GM19238 (cell line): Measurements from ENCODE around the gene MUC5AC.

Source experiments
- DNase-seq: peaks from one replicate; pipeline ENCODE4 v3.0.0; 2011; ENCODE audit warnings: low spot score; ENCODE audit not compliant: insufficient read length

MUC5AC gene

DNA sequence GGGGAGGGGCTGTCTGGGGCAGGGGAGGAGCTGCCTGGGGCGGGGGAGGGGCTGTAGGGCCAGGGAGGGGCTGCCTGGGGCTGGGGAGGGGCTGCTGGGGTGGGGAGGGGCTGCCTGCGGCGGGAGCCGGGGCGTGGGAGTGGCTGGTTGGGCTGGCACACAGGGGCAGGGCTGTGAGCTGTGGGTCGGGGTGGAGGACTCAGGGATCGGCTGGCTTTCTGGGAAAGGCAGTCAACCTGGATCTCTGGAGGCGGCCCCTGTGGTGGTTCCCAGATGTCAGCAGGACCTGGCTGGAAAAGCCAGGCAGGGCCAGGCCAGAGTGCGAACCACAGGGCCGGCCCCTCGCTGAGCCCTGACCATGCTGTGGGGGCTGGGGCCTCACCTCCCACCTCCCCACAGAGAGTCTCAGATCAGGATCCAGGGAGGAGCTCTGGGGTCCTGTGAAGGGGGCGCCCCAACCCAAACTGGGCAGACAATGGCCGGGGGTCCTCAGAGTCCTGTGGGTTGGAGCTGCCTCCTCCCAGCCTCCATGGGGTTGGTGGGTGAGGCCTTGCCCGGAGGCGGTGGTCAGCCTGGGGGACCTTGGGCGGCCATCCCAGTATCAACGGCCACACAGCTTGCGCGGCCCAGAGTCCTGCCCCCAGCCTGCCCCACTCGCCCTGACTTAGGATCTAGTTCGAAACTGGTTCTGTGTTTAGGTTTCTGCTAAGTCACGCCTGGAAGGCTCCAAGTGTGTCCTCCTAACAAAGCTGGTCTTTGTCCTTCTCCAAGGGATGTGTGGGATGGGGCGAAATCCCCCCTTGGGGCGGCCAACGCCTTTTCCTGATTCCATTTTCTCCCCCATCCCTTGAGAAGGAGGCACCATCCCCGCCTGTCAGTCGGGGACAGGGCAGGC lies 67.0 kb downstream of the MUC5AC start:
- no peak for DNase-seq

DNA sequence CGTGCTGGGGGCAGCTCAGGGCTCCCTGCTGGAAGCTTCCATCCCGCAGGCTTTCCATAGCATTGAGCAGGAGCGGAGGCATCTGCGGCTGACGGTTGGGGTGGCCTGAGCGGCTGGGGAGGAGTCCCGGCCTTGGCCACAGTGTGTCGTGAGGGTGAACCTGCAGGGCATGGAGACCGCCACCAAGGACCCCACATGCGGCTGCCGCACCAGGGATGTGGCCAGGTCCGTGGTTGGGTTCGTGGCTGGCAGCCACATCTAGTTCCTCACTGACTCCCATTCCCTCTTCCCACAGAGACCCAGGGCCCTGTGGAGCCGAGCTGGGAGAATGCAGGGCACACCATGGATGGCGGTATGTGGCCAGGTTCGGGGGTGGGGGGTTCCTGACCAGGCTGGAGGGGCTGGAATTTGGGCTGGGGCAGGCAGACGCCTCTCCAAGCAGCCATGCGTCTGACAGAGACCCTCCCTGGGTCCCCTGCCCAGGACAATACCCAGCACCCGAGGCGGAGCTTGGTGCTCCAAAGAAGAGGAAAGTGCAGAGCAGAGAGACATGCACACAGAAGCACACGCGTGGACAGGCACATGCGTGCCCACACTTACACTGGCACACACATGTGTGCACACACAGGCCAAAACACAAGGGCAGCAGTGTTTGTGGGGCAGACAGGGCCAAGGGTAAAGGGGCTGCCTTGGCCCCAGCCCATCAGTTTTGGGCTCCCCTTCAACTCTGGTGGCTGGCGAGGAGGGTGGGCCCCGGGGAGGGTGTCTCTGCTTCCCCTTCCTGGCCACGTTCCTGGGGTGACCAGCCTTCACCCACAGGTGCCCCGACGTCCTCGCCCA lies 67.9 kb downstream of the MUC5AC start:
- DNase-seq, result no peak

DNA sequence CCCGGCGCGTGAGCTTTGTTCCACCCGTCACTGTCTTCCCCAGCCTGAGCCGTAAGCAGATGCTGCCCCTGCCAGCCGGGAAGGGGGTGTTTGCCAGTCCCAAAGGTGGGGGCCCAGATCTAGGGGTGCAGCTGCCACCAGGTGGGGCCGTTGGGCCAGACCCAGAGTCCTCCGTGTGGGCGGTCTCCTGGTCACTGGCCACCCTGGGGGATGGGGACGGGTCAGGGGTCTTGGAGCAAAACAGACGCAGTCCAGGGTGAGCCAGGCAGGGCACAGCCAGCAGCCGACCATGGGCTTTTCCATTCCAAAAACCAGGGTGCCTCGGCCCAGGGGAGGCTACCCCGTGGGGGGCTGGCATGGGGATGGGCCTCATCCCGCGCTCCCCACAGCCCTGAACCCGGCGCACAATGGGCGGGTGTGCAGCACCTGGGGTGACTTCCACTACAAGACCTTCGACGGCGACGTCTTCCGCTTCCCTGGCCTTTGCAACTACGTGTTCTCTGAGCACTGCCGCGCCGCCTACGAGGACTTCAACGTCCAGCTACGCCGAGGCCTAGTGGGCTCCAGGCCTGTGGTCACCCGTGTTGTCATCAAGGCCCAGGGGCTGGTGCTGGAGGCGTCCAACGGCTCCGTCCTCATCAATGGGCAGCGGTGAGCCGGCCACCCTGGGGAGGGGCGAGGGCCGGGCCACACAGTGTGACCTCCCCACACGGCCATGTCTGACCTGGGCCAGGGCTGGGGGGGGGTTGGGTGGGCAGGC lies 68.7 kb downstream of the MUC5AC start:
- no peak for DNase-seq

DNA sequence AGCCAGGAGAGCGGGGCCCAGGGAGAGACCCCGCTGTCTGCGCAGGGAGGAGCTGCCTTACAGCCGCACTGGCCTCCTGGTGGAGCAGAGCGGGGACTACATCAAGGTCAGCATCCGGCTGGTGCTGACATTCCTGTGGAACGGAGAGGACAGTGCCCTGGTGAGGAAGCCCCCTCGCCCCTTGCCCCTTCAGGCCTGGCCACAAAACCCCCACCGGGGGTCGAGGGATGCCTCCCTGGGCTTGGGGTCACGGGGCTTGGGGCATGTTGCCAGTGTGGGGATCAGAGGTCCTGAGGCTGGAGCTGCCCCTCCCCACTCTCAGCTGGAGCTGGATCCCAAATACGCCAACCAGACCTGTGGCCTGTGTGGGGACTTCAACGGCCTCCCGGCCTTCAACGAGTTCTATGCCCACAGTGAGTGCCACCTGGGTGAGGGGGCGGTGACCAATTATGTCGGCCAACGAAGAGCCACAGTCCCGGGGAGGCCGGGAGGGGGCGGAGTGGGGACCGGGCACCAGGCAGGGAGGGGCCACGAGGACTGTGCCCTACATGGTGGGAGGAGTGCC lies 69.3 kb downstream of the MUC5AC start:
- no peak for DNase-seq

DNA sequence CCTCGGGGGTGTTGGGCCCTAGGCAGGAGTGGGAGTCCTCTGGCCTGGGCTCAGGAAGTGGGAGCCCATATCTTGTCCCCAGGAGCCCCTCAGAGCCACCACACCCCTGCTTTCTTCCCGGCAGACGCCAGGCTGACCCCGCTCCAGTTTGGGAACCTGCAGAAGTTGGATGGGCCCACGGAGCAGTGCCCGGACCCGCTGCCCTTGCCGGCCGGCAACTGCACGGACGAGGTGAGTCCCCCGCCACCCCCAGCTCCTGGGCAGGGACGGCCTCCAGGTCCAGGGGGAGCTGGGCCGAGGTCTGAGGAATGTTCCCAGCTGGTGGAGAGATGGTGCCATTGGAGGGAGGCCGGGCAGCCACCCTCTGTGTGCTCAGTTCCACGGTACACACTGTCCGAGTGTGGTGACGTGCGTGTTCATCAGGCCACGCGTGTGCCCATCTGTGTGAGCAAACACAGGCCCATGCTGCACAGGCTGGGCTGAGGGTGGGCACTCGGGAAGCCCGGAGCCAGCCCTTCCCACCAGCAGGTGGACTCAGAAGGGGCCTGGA lies 69.9 kb downstream of the MUC5AC start:
- DNase-seq, result no peak

DNA sequence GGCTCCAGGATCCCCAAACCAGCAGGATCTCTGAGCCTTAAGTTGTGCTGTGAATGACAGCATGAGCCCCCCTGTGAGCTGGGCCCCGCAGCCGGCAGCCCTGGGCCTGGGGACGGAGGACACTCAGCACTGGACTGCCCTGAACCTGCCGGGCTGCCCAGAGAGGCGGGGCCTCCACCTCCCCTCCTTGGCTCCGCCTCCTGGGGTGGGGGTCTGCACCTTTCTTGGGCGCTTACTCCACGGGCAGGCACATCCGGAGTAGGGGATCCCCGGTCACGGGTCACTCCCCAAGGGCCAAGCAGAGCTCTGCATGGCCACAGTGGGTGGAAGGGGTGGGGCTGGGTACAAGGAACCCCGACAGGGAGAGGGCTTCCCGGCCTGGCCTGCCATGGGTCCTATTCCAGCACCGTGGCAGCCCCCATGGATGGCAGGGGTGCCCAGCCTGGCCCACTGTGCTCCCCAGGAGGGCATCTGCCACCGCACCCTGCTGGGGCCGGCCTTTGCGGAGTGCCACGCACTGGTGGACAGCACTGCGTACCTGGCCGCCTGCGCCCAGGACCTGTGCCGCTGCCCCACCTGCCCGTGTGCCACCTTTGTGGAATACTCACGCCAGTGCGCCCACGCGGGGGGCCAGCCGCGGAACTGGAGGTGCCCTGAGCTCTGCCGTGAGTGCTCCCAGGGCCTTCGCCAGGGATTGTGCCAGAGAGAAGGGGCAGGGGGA lies 70.5 kb downstream of the MUC5AC start:
- no peak for DNase-seq

DNA sequence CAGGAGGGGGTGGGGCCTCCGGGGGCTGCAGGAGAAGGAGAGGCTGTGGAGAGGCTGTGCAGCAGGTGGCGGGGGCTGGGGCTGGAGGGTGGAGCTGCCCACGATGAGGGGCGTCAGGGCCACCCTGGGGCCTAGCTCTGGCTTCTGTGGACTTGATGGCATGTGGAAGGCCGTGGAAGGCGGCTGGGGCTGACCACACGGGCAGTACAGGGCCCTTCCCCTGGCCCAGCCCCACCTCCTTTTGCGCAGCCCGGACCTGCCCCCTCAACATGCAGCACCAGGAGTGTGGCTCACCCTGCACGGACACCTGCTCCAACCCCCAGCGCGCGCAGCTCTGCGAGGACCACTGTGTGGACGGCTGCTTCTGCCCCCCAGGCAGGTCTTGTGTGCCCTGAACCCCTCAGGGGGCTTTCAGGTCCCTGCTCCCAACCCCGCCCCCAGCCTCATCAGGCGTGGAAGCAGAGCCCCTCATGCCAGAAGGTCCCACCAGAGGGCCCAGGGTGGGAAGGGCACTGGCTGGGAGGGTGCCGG lies 71.2 kb downstream of the MUC5AC start:
- DNase-seq, result no peak

DNA sequence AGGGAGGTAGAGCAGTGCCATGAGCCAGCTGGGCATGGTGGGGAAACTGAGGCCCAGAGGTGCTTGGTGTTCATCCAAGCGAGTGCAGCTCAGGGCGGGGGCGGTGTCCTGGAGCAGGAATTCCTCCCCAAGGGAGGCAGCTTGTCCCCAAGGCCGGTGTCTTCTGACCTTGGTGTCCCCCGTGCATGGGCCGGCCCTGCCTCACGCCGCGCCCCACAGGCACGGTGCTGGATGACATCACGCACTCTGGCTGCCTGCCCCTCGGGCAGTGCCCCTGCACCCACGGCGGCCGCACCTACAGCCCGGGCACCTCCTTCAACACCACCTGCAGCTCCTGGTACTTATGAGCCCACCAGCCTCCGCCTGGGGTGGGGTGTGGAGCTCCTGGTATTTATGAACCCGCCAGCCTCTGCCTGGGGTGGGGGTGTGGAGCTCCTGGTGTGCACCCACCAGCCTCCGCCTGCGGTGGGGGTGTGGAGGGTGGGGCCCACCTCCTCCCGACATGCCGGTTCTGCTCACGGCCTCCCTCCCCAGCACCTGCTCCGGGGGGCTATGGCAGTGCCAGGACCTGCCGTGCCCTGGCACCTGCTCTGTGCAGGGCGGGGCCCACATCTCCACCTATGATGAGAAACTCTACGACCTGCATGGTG lies 71.8 kb downstream of the MUC5AC start:
- DNase-seq, result no peak

DNA sequence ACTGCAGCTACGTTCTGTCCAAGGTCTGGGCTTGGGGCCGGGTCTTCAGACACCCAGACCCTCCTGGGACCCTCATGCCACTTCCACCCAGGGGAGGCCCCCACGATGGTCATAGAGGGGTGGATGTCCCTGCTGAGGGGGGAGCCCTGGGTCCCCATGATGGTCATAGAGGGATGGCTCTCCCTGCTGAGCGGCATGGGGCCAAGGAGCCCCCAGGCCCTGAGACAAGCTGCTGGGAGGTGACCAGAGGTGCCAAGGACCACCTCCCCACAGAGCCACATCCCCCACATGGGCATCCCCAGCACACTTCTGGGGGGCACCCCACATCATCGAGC lies 72.3 kb downstream of the MUC5AC start:
- DNase-seq, result no peak

DNA sequence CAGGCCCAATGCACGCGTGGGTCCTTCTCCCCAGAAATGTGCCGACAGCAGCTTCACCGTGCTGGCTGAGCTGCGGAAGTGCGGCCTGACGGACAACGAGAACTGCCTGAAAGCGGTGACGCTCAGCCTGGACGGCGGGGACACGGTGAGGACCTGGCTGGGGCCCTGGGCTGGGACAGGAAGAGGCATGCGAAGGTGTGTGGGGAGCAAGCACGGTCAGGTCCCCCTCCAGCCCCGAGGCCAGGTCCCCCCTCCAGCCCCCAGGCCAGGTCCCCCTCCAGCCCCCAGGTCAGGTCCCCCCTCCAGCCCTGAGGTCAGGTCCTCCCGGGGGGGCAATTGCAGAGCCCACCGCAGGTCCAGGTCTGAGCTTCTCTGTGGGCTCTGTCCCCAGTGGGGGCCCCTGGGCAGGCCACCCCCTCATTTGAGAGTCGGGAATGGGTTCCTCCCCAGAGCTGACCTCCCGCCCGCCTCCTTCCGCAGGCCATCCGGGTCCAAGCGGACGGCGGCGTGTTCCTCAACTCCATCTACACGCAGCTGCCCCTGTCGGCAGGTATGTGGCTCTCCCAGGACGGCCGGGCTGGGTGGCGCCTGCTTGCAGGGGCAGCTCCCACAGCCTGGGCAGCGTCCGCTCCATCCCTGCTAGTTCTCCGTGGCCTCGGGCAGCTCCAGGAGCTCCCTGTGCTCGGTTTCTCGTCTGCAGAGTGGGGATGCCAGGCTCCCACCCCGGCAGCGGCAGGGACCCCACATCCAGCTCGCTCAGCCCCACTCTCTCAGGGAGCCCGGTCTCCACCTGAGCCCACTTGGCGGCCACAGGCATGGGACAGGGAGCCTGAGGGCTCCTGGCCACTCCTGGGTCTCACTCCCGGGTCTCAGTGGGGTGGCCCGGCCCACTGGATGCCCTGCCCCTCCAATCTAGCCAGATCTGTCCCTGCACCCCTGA lies 73.0 kb downstream of the MUC5AC start:
- no peak for DNase-seq

DNA sequence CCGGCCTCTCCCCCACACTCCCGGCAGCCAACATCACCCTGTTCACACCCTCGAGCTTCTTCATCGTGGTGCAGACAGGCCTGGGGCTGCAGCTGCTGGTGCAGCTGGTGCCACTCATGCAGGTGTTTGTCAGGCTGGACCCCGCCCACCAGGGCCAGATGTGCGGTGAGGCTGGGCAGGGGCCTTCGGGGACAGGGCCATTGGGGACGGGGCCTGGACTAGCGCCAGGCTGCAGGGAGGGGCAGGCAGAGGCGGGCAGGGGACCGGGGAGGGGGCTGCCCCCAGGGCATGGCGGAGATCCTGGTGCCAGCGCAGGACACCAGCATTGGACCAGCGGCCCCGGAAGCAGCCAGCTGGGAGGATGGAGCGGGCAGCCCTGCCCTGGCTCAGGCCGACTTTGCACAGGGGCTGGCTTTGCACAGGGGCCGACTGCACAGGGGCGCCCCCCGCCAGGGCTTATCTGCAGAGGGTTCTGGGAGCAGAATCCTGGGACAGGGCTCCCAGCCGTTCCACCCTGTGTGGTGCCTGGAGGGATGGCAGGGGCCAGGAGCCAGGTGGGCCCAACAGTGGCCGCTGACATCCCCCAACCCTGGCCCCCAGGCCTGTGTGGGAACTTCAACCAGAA lies 73.8 kb downstream of the MUC5AC start:
- no peak for DNase-seq

DNA sequence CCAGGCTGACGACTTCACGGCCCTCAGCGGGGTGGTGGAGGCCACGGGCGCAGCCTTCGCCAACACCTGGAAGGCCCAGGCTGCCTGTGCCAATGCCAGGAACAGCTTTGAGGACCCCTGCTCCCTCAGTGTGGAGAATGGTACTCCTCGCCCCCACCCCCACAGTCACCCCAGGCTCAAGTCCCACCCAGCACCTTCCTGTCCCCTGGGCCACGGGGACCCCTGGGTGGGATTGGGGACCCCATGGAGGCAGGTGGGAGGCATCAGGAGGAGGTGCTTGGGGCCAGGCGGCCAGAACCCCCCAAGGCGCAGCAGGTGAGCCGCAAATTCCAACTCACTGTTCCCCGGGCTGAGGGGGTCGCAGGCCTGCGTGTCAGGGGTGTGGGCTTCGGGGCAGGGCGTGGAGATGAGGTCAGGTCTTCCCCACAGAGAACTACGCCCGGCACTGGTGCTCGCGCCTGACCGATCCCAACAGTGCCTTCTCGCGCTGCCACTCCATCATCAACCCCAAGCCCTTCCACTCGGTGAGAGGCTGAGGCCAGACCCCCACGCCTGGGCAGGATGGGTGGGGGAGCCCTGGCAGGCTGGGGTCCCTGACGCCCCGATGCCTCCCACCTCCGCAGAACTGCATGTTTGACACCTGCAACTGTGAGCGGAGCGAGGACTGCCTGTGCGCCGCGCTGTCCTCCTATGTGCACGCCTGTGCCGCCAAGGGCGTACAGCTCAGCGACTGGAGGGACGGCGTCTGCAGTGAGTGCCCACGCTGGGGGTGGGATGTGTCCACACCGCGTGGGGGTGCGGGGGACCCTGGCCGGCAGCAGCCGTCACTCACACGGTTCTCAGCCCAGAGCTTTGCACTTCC lies 74.5 kb downstream of the MUC5AC start:
- no peak for DNase-seq

DNA sequence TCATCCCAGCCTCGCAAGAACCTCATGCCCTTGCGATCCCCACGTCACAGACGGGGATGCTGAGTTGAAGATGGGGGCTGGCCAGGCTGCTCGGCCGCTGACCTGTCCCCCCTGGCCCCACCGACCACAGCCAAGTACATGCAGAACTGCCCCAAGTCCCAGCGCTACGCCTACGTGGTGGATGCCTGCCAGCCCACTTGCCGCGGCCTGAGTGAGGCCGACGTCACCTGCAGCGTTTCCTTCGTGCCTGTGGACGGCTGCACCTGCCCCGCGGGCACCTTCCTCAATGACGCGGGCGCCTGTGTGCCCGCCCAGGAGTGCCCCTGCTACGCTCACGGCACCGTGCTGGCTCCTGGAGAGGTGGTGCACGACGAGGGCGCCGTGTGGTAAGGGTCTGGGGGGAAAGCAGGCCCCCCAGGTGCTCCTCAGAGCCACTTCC lies 75.1 kb downstream of the MUC5AC start:
- no peak for DNase-seq

DNA sequence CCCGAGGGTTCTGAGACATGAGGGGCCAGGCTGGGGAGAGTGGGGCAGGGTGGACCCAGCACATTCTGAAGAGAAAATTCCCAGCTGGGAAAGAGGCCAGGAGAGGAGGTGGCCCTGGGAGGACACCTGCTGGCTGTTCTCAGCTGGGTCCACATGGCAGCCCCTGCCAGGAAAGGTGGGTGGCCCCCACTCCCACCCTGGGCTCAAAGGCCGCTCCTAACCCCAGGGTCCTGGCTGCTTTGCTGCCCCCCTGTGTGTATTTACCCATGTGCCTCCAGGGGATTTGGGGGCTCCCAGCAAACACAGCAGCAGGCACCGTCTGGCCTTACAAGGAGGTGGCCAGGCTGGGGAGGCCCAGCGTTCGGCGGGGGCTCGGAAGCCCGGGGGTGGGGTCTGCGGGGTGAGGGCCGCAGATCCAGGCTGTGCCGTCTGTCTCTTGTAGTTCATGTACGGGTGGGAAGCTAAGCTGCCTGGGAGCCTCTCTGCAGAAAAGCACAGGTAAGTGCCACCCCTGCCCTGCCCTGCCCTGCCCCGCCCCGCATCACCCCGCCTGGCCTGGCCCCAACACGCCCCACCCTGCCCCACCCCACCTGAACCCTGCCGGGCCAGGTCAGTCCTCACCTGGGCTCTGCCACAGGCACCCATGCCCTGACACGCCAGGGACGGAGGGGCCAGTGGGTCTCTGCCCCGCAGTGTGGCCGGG lies 75.7 kb downstream of the MUC5AC start:
- DNase-seq, result no peak

DNA sequence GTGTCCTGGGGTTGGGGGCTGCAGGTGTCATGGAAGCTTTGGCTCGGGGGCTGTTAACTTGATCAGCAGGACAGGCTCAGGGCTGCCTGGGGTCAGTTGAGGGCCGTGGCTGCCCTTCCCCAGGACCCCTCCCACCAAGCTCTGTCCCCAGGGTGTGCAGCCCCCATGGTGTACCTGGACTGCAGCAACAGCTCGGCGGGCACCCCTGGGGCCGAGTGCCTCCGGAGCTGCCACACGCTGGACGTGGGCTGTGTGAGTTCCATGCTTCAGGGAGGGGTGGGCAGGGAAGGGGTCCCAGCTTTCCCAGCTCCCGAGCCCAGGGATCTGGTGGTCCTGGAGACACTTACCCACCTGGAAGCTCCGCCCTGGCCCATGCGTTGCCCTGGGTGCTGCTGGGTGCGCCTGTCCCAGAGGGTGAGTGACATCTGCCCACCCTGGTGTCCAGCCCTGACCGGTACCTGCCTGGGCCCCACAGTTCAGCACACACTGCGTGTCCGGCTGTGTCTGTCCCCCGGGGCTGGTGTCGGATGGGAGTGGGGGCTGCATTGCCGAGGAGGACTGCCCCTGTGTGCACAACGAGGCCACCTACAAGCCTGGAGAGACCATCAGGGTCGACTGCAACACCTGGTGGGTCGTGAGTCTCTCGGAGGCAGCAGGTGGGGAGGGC lies 76.4 kb downstream of the MUC5AC start:
- no peak for DNase-seq

DNA sequence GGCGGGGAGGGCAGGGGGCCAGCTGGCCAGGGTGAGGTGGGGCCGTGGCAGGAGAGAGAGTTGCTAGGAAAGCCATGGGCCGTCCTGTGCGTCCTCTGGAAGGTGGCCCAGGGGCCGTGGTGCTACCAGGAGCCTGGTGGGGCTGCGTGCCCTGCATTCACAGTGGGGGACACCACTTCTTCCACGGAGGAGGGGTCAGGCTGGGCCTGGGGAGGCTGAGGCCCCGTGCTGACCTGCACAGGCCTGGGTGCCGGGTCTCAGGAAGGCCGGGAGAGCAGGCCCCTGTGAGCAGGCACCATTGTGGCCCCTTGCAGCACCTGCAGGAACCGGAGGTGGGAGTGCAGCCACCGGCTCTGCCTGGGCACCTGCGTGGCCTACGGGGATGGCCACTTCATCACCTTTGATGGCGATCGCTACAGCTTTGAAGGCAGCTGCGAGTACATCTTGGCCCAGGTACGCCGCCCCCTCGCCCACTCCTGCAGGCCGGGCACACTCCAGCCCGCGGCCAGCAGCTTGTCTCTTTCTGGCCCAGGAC lies 77.1 kb downstream of the MUC5AC start:
- no peak for DNase-seq
